Stimulated activated CD4-positive, alpha-beta T cell treated with anti-CD3 and anti-CD28 coated beads, TNF-alpha, amount 100 ng/mL, for 4 hours (primary cell): ENCODE measurements around the gene DIPK1B.

Source experiments
- DNase-seq, 3 experiments: peaks; one replicate each; pipeline ENCODE4 v3.0.0-alpha.2; 2020; ENCODE audit warnings: low read depth in 3 of 3

The DIPK1B gene

GRCh38 chr9:136686794-136687711 lies 25.3 kb upstream of the DIPK1B start, which contains the start of gene AGPAT2:
TSS of gene AGPAT2 (minus strand) at chr9:136687457. CDS start at chr9:136687357, 100 bp downstream.
- peak; percentile 37 to 55 (median 47) for DNase-seq

DNA sequence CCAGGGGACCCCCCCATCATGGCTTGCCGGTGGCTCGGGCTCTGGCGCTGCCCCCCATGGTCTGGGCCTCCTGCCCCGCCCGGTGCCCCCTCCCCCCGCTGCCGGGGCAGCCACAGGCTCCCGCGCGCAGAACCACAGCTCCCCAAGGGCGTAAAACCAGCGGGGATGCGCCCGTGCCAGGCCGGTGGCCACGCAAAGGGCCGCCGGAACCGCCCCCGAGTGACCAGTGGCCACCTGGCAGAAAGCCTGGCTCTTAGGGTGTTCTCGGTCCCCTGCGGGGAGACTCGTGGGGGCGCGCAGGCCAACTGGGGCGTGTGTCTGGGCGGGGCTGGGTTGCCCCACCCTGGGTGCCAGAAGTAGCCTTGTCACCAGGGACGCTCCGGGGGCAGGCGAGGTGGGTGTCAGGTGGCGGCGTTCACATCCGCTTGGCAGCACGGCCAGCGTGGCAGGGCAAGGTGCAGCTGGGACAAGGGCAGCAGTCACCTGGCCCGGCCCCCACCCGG lies 24.6 kb upstream of the DIPK1B start:
- no peak for DNase-seq

DNA sequence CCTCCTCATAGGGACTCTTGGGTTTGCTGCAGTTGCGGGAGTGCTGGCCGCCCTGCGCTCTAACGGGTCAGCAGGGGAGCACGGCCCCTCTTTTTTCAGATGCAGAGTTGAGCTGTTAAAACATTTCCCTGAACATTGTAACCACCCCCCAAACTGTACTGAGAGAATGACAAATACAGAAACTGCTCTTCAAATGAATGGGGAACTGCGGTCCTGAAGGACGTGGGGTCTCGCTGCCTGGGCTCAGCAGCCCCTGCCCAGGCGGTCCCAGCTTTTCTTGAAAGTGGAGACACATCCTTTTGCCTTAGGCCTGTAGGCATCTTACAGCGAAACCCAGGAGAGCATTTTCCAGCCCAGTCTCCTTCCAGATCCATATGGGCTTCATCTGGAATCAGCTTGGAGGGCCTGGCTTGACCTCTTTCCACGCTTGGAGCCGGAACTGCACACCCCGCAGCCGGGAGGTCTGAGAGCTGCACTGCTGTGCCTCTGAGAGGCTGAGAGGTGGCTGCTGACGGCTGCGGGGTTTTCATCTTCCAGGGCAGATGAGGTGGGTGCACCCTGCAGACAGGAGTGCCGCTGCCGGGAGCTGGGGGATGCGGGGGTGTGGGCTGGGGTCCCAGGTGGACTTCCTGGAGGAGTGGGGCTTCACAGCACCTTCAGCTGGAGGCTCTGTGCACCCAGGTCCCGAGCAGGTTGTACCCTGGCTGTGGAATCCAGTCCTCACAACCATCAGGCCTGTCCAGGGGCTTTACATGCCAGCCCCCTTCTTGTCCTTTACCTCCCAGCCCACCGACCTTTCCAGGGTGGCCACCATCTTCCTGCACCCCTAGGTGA lies 23.9 kb upstream of the DIPK1B start:
- DNase-seq, result no peak

DNA sequence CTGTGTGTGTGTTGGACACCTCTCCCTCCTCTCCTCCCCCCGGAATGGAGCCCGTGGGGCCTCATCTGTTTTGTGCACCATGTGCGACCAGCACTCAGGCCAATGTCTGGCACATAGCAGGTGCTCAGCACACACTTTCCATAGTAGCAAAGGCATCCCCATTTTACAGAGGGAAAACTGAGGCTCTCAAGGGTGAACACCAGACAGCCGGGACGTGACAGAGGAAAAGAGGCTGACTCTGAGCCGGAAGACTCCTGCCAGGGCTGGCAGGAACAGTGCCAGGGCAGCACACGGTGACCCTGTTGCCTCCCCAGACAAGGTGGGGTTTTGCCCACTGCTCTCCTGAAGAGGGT lies 23.3 kb upstream of the DIPK1B start:
- DNase-seq, result no peak

DNA sequence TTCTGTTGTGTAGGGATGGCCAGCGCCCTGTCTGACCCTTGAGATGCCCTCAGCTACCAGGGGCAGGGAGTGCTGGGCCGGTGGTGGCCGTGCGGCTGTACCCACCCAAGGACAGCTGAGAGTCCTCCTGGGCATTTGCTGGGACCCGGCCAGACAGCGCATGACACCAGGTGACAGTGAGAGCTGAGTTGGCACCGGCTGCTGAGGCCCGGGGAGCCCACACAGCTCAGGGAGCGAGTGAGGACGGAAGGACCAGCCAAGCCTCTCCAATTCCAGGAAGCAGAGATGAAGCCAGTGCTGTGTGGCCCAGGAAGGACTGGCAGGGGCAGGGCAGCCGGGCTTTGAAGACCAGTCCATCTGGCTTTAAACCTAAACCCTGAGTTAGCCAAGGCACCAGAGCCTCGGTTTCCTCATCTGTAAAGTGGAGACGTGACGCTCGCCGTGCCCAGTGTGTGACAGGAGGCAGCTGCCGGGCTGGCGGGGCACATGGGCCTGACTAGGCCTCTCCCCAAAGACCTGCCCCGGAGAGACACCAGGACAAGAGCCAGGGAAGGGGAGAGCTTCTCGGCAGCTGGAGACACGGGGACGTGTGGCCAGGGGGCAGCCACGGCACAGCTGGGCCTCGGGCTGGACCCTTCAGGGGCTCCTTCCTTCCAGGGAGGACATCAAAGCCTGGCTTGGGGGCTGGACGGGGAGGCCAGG lies 22.1 kb upstream of the DIPK1B start:
- DNase-seq, result no peak

GRCh38 chr9:136690806-136691261 lies 21.5 kb upstream of the DIPK1B start:
- DNase-seq, result no peak

DNA sequence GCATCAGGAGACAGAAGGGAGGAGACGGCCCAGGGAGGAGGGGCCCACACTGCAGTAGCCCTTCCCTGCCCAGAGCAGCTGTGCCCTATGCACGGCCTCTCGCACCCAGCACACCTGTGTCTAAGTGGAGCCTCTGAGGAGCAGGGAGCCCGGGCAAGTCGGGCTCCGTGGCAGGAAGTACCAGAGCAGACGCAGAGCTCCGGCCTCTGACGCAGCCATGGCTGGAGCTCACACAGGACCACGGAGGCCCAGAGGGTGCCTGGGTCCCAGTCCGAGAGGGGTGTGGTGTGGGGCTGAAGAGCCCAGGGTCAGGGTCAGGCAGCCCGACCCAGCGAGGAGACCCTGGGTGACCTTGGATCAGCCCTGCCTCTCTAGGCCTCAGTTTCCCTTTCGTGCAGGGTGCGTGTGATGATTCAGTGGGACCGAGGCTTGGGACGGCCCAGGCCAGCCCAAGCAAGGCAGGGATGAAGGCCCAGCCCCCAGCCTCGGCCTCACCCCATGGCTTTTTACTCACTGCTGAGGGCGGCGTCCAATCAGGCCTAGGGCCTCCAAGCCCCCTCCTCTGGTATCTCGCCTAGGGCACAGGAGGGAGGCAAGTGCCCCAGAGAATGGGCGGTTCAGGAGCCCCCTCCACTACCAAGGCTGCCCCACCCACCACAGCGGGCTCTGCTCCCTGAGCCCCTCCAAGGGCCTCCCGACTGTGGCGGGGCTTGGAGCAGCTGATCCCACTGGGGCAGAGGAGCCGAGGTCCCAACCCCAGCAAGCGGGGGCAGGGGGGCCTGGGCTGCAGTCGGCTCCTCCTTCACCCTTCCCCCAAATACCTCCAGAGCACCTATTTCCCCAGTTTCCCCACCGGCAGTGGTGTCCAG lies 20.8 kb upstream of the DIPK1B start:
- DNase-seq, result no peak

- DNase-seq, result no peak
Observed at GRCh38 chr9:136692185-136693134, 19.9 kb upstream of the DIPK1B start.

GRCh38 chr9:136693135-136693489 lies 19.3 kb upstream of the DIPK1B start:
- DNase-seq, result no peak

GRCh38 chr9:136693490-136694162 lies 18.7 kb upstream of the DIPK1B start:
- no peak for DNase-seq

- no peak for DNase-seq
Observed at GRCh38 chr9:136694163-136694871, 18.1 kb upstream of the DIPK1B start.

DNA sequence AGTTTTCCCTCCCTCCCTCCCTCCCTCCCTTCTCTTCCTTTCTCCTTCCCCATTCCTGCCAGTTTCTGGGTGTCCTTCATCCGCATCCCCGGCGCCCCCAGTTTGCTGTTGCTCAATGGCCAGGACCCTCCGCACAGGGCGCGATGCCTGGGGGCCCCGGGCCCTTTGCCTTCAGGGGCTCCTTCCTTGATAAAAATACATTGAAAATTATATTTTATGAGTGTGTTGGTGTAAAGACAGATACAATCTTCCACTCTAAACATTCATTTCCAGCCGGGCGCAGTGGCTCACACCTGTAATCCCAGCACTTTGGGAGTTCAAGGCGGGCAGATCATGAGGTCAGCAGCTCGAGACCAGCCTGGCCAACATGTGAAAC lies 17.5 kb upstream of the DIPK1B start:
- no peak for DNase-seq

GRCh38 chr9:136695435-136695895 lies 16.9 kb upstream of the DIPK1B start:
- DNase-seq, result no peak

- DNase-seq, result no peak
Observed at GRCh38 chr9:136695955-136696354, 16.4 kb upstream of the DIPK1B start.

- DNase-seq, result no peak
Observed at GRCh38 chr9:136696502-136696901, 15.9 kb upstream of the DIPK1B start.

GRCh38 chr9:136697146-136697820 lies 15.1 kb upstream of the DIPK1B start:
- DNase-seq, result no peak

- no peak for DNase-seq
Observed at GRCh38 chr9:136697821-136698526, 14.4 kb upstream of the DIPK1B start.
